HUES6 (cell line): ENCODE results near the gene TSPYL4.
"Not testable (repeated sequence)": the region's sequence is repeated elsewhere in the genome, so short reads cannot be mapped to it uniquely, and the experiment has no call there.

Experiments used
- H3K27ac ChIP-seq: 2 replicates; pipeline ENCODE4 v1.7.0; 2013; ENCODE audit warnings: low read depth, mild to moderate bottlenecking, low read length, inconsistent platforms
- H3K27me3 ChIP-seq: 2 replicates; pipeline ENCODE4 v1.6.1; 2013; ENCODE audit warnings: low read length; ENCODE audit not compliant: control insufficient read depth, insufficient read depth
- H3K36me3 ChIP-seq: 2 replicates; pipeline ENCODE4 v1.6.1; 2013; ENCODE audit warnings: low read length; ENCODE audit not compliant: control insufficient read depth, insufficient read depth
- H3K4me1 ChIP-seq: 2 replicates; pipeline ENCODE4 v1.6.1; 2013; ENCODE audit warnings: low read length; ENCODE audit not compliant: control insufficient read depth, insufficient read depth
- H3K4me3 ChIP-seq: 2 replicates; pipeline ENCODE4 v1.5.1; 2013; ENCODE audit warnings: low read depth, low read length
- H3K9ac ChIP-seq: one replicate; pipeline ENCODE4 v1.6.1; 2013; ENCODE audit warnings: mild to moderate bottlenecking, low read length
- H3K9me3 ChIP-seq: 2 replicates; pipeline ENCODE4 v1.6.1; 2013; ENCODE audit warnings: low read depth, low read length; ENCODE audit not compliant: control insufficient read depth, insufficient read depth

The TSPYL4 gene

GRCh38 chr6:116284984-116285383, 31.1 kb upstream of the TSPYL4 start:
- not testable (repeated sequence) for H3K27ac ChIP-seq, H3K27me3 ChIP-seq, H3K36me3 ChIP-seq, H3K4me1 ChIP-seq, H3K4me3 ChIP-seq, H3K9me3 ChIP-seq, H3K9ac ChIP-seq

- H3K27ac ChIP-seq, result no peak overlapping the region
- no peaks in the 10 kb centered on the region for H3K9me3 ChIP-seq
- H3K36me3 ChIP-seq, result 0 out of 2 replicates have a peak, but pooled peaks cover 5% of the 10 kb centered on the region
- H3K9ac ChIP-seq, result no peak overlapping the region
- H3K4me1 ChIP-seq, result peaks cover 6% of the 10 kb centered on the region; the same call in 1 of the 2 replicates
- no peaks in the 10 kb centered on the region for H3K27me3 ChIP-seq
- H3K4me3 ChIP-seq, result no peak overlapping the region
Measured at GRCh38 chr6:116283191-116283590, 29.3 kb upstream of the TSPYL4 start.

- Histone ChIP-seq H3K9me3 (no peaks in the 10 kb centered on the region), H3K27ac (no peak overlapping the region), H3K4me1 (peaks cover 6% of the 10 kb centered on the region; the same call in 1 of the 2 replicates), H3K27me3 (no peaks in the 10 kb centered on the region), H3K4me3 (no peak overlapping the region), H3K36me3 (peaks cover 9% of the 10 kb centered on the region; the same call in 1 of the 2 replicates), H3K9ac (no peak overlapping the region)
Measured at GRCh38 chr6:116282698-116283097, 28.8 kb upstream of the TSPYL4 start.

GRCh38 chr6:116280933-116281316, 27.1 kb upstream of the TSPYL4 start:
- Histone ChIP-seq H3K4me3 (peak overlapping the region; percentile 78), H3K9ac (no peak overlapping the region), H3K9me3 (no peaks in the 10 kb centered on the region), H3K36me3 (peaks cover 9% of the 10 kb centered on the region; the same call in 1 of the 2 replicates), H3K27me3 (no peaks in the 10 kb centered on the region), H3K4me1 (peaks cover 15% of the 10 kb centered on the region), H3K27ac (no peak overlapping the region)

- H3K27ac ChIP-seq, result peak overlapping the region; percentile 56
- peaks cover 15% of the 10 kb centered on the region for H3K4me1 ChIP-seq
- peak overlapping the region; percentile 78 for H3K4me3 ChIP-seq
Measured at GRCh38 chr6:116280161-116280932, 26.5 kb upstream of the TSPYL4 start.

DNA sequence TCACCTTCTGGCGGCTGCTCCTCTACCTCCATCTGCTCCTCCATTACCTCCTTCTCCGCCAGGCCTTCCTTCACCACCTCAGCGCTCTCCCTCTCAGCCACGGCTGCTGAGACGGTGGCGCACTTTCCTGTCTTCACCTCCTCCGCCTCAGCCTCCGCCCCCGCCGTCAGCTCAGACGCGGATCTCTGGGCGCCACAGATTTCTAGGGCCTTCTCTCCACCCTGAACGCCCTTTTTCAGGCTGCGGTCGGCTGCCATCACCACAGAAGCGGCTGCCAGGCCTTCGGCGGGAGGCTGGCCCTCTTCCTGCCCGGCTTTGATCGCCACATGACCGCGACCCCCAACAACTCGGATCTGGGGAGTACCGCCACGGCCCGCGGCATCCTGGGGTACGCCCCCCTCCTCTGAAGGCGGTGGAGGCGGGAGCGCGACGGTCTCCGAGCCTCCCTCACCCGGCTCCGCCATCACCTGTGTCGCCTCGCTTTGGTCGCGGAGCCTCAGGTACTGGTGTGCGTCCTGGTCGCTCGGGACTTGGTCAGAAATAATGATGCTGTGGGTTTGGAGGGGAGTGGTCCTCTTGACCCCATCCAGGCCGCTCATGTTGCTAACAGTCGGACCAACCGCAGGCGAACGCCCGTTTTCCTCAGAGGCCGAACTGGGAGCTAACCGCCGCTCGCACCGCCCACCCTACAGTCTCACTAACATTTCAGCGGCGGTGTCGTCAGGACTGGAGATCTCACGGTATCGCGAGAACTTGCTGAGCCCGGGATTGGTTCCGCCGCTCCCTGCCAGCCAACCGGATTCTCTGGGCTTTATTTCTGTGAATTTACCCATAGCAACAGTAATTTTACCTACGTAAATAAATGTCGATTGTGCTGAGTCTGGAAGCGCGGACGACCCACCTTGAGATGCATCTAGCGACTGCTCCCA, 25.6 kb upstream of the TSPYL4 start, which contains the start of gene TSPYL1:
Gene TSPYL1 (minus strand): TSS at position 699 of the 929 bp plus-strand sequence. CDS start 100 bp downstream, at position 599.
- peak within 1 kb of the TSS; percentile 78 for H3K4me3 ChIP-seq
- H3K27me3 ChIP-seq, result no peaks in the 10 kb centered on the region
- H3K9ac ChIP-seq, result peak within 1 kb of the TSS; percentile 88
- peak within 1 kb of the TSS; percentile 56 for H3K27ac ChIP-seq
- peaks cover 9% of the 10 kb centered on the region; the same call in 1 of the 2 replicates for H3K36me3 ChIP-seq
- no peaks in the 10 kb centered on the region for H3K9me3 ChIP-seq
- H3K4me1 ChIP-seq, result peaks cover 15% of the 10 kb centered on the region

More at GRCh38 chr6:116280161-116280932, 26.5 kb upstream of the TSPYL4 start:
- no peaks in the 10 kb centered on the region for H3K27me3 ChIP-seq
- H3K9me3 ChIP-seq, result no peaks in the 10 kb centered on the region
- H3K36me3 ChIP-seq, result peaks cover 9% of the 10 kb centered on the region; the same call in 1 of the 2 replicates
- peak overlapping the region; percentile 88 for H3K9ac ChIP-seq

- H3K9ac ChIP-seq, result peak overlapping the region; percentile 88
- peak overlapping the region; percentile 78 for H3K4me3 ChIP-seq
- peaks cover 9% of the 10 kb centered on the region; the same call in 1 of the 2 replicates for H3K36me3 ChIP-seq
- H3K9me3 ChIP-seq, result no peaks in the 10 kb centered on the region
- peaks cover 15% of the 10 kb centered on the region for H3K4me1 ChIP-seq
- H3K27me3 ChIP-seq, result no peaks in the 10 kb centered on the region
- H3K27ac ChIP-seq, result peak overlapping the region; percentile 45; the same call in 1 of the 2 replicates
Measured at GRCh38 chr6:116278854-116279231, 25.0 kb upstream of the TSPYL4 start.

DNA sequence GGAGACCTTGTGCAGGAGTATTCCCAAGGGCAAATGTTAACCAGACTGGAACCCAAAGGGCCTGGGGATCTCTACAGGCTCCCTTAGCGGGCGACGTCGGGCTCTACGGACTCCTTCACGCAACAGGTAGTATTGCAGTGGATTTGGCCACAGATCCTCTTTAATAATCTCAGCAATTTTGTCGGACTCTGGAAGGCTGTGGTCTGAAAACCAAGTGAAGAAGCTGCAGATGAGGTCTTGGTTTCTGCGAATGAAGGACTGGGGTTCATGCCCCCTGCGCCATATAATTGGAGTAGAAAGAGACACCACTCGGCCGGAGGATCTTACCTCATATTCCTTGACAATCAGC, 24.6 kb upstream of the TSPYL4 start:
- peaks cover 15% of the 10 kb centered on the region for H3K4me1 ChIP-seq

DNA sequence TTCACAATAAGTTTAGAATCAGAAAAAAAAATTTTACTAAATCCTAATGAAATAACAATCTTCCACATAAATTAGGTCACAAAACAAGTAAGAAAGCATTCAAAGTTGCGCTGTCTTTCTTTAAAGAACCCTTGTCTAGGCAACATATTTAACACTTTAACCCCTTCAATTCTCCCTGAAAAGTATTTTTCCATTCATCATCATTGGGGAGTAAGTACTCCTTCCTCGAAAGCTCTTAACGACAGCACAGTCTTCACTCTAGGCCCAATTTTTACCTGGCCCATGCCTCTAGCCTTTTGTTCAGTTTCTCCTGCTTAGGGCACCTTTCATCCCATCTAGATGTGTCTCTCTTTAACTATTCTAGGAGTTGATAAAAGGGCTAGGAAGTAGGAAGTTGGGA, 23.2 kb upstream of the TSPYL4 start:
- H3K27me3 ChIP-seq, result no peaks in the 10 kb centered on the region
- H3K9me3 ChIP-seq, result no peaks in the 10 kb centered on the region
- H3K9ac ChIP-seq, result no peak overlapping the region
- H3K4me3 ChIP-seq, result peak overlapping the region; percentile 46
- no peak overlapping the region for H3K27ac ChIP-seq
- peaks cover 24% of the 10 kb centered on the region for H3K4me1 ChIP-seq
- peaks cover 9% of the 10 kb centered on the region; the same call in 1 of the 2 replicates for H3K36me3 ChIP-seq

More for the DNA sequence above, 24.6 kb upstream of the TSPYL4 start:
- Histone ChIP-seq H3K4me3 (peak overlapping the region; percentile 78), H3K27ac (no peak overlapping the region), H3K36me3 (peaks cover 9% of the 10 kb centered on the region; the same call in 1 of the 2 replicates), H3K9ac (peak overlapping the region; percentile 88), H3K27me3 (no peaks in the 10 kb centered on the region), H3K9me3 (no peaks in the 10 kb centered on the region)

DNA sequence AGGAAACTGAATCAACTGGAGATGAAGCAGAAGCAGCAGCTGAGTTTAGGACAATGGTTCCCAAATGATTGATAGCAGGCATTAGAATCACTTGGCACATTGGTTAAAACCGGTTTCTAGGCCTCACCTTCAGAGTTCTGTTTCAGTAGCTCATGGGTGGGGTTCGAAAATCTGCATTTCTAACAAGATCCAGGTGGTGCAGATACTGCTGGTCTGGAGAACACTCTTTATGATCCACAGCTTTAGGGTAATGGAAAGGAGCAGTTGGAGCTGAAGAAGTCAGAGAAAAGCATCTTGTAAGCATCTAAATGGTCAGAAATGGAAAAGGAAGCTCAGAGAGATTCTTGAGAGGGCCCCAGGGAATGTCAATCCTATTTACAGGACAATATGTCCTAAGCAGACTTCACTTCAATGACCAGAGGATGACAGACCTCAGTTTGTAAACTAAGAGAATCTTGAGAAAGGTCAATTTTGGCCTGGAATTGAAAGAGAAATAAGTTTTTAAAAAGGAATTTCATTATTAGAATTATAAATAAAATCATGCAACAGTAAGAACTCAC, 17.4 kb upstream of the TSPYL4 start:
- Histone ChIP-seq H3K4me1 (peaks cover 27% of the 10 kb centered on the region), H3K27me3 (no peaks in the 10 kb centered on the region), H3K4me3 (peak overlapping the region; percentile 10; the same call in 1 of the 2 replicates), H3K9ac (no peak overlapping the region), H3K27ac (no peak overlapping the region), H3K36me3 (no peaks in the 10 kb centered on the region), H3K9me3 (no peaks in the 10 kb centered on the region)
